HG03108 (cell line): ENCODE results near the gene ABCA1.
"Not testable (repeated sequence)": the region's sequence is repeated elsewhere in the genome, so short reads cannot be mapped to it uniquely, and the experiment has no call there.

Experiments
- ATAC-seq: cut with Tn5 transposase; IDR thresholded peaks from one replicate; pipeline ENCODE4 v1.9.1; 2021; ENCODE audit warnings: moderate library complexity; ENCODE audit not compliant: unreplicated experiment

Gene ABCA1

DNA sequence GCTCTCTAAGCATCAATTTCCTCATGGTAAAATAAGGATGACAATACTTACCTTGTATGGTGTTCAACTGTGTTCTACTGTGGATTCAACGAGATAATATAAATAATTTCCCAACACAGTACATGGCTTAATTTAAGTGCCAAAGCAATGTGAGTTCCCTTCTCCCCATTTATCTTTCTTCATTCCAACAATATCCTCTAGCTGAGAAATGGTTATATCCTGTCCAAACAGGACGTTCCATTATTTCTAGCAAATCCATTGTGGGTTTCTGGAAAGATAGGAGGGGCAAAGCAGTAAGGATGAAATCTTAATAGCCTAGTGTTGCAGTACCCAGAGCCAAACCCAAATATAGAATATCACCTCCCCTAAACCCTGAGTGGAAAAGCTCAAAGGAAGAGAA lies 22.0 kb downstream of the ABCA1 start:
- no peak for ATAC-seq

DNA sequence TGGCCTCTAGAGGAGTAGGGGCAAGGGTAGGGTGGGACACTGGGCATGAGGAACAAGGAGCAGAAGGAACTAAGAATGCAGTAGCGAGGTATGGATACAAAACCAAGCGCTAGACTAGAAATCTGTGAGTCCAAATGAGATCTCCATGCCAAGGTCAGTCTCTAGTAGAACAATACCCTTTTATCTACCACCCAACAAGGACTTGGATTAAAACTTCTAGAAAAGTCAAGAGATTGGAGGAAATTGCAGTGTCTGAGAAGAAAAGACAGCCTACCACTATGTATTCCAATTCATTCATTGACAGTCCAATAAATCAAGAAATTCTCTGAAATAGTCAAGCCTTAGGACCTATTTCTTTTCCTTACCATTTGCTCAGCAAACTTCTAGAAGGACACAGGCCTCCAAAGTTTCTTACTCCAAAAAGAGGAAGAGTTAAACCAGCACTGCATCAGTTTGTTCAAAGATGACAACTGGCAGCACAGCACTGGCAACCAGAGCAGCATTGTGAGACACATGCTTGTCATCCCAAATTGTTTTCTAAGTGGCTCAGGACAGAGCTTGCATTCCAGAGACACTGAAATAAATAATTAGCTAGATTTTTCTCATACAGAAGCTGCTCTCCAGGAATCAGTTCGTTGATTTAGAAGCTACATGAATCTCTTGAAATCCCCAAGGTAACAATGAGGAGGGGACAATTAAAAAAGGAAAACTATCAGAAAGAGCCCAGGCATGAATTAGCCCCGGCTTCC lies 22.6 kb downstream of the ABCA1 start:
- ATAC-seq: no peak

DNA sequence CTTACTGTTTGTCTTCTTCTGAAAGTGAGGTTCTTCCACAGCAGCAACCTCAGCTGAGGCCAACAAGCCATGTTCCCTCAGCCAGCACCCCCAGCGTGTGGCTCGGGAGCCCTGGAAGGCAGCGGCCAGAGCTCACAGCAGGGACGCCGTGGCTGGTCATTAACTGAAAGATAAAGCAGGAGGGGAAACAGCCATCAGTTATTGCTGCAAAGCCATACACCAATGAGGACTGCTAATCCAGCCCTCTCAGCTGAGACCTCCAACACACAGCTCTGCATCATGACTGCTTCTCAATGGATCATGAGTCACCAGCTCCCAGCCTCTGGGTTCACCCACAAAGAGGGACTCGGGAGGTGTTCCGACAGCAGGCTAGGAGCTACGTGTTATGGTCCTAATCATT lies 24.3 kb downstream of the ABCA1 start:
- ATAC-seq: no peak

DNA sequence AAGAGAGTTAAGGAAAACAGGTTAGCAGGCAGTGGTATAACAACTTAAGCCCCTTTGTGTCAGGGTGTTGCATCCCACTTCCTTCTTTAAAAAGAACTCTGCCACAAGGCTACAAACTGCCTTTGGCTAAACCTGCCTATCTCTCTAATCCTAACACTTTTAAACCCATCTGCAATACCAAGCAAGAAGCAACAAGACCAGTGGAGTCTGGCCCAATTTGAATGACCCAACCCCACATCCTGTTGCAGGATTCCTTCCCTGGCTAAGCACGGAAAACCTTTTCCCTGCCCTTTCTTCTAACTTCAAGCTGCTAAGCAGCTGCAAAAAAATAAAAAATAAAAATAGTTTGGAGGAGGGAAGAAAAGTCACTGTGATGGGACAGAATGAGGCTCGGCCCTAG lies 27.1 kb downstream of the ABCA1 start:
- no peak for ATAC-seq

DNA sequence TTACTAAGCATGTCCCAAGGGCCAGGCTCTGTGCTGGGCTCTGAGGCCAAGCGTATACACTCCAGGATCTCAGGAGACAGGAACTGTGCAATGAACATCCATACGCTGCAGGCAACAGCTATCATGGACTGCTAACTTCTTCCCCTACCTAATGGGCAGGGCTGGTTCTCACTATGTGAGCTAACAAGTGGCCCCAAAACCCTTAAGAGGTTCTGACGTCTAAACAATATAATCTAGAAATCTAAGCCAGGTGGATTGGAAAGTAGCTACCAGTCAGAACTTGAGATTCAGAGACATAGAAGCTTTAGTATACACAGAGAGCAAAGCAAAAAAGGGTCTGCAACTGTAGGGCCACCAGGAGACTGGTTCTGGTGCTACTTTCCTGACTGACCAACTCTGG lies 27.6 kb downstream of the ABCA1 start:
- no peak for ATAC-seq

DNA sequence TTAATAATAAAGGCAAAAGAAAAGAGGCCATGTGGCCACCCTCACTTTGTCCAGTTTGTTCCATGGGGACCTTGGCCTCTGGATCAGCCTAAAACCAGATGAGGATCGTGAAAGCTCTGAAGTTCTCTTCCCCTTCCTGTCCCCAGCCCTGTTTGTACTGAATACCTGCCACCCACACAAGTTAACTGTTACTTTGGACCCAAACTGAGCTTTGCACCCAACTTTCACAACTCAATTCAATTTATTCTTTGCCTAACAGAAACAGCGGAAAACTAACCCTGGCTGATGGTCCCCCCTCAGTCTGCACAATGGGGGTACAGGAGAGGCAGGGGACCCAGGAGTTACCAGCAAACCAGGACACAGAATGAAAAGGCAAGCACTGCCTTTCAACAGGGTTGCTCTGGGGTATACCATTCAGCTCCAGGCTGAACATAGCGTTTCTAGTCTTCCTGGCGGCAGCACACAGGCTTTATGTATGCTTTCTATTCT lies 28.2 kb downstream of the ABCA1 start:
- ATAC-seq: no peak

DNA sequence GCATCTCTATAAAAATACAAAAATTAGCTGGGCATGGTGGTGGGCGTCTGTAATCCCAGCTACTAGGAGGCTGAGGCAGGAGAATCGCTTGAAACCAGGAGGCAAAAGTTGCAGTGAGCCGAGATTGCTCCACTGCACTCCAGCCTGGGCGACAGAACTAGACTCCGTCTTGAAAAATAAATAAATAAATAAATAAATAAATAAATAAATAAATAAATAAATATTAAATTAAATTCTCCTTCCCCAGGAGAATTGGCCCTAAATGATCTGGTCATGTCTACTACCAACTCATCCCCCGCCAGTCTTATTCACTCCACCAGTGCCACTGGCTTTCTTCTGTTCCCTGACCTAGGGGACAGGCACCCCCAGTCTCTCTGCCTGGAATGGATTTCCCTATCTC lies 29.6 kb downstream of the ABCA1 start:
- not testable (repeated sequence) for ATAC-seq

DNA sequence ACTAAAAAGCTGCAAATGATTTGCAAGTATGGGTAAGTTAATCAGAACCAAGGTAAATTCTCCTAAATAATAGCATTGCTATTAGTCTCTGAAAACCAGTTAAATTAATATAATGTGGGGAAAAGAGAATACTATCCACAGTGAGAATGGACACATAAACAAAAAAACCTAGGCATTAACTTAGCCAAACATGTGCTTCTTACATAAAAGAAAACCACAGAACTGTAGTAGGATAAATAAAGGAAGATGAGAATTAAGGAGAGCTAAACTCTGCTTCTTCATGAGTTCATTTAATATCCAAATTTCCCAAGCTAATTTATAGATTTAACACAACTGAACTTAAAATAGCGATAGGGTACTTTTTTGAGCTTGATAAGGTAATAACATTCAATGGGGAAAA lies 31.8 kb downstream of the ABCA1 start:
- no peak for ATAC-seq

DNA sequence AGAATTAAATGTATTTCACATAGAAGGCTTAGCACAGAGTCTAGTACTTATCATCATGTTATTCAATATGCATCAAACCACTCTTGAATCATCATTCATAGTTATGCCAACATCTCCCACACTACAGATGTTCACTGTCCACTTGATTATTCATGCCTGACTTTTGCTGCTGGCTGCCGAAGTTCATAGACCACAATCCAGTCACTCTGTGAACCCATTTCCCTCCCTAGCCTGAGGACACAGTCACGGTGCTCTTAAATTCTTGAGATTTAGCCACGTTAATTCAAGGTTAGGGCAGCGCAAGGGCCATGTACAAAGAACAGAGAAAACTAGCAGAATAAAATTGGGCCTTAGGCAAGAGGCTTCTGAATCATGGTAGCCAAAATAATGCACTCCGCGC lies 32.4 kb downstream of the ABCA1 start:
- no peak for ATAC-seq

DNA sequence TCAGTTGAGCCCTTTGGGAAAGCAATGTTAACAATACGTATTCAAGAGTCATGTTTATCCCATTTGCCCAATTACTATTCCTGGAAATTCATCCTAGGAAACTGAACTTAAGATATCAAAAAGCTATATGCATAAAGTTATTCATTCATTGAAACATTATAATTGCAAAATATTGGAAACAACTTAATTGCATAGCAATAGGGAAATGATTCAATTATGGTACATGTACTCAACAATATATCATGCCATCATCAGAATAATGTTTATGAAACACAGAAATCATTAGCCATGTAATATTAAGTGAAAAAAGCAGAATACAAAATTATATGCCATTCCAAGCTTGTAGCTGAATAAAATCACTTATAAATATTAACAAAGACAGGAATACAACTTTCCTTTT lies 35.3 kb downstream of the ABCA1 start:
- ATAC-seq: no peak

DNA sequence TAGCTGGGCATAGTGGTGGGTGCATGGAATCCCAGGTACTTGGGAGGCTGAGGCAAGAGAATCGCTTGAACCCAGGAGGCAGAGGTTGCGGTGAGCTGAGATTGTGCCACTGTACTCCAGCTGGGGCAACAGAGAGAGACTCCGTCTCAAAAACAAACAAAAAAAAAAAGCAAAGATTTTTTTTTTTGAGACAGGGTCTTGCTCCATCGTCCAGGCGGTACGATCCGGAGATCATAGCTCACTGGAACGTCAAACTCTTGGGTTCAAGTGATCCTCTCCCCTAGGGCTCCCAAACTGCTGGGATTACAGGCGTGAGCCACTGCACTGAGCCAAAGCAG lies 37.6 kb downstream of the ABCA1 start:
- ATAC-seq: no peak

DNA sequence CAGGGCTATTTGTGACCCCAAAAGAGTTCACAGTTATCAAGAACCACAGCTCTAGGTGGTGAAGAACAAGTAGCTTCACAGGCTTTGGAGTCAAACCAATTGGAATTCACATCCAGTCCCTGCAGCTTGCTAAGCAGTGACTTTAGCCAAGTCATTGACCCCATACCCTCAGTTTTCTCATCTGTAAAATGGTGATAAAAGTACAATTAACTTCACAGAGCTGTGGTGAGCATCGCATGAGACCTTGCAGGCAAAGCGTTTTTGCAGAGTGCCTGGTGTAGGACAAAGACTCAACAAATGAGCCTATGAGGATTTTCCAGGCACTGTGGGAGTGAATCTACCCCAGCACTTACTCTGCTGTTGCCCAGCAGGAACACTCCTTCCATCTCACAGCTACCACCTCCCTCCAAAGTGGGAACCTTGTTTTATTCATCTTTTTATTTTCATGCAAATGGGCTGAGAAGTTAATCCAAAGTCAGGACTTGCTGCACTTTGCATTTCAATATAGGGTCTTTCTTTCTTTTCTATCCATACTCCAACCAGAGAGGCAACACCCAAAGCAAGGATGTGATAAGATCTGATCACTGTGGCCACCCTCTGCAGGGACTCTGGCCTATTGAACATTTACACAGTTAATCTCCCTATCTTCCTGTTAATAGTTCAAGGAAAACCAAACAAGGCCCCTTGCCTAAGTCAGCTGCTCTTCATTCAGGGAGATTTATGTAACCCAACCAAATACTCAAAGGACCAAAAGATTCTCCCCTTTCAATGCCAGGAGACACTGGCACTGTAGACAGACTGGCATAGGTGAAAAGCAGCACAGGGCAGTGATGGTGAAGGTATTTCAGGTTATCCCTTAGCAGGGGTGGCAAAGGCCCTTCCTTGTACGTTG lies 41.9 kb downstream of the ABCA1 start:
- ATAC-seq: no peak

DNA sequence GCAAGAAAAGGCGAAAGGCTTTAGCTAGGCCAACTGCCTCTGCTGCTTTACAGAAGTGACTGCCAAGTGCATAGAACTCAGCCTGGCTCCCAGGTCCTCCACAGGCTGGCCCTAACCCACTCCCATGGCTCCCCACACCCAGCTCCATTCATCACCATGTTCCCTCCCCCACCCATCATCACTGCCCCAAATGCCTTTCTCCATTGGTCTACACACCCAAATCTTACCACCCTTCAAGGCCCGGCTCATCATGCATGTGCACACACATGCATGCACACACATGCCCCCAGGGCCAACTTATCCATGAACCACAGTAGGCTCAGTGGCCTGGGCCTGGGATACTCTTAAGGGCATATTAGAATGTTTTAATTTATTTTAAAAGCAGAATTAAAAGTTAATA lies 44.8 kb downstream of the ABCA1 start:
- ATAC-seq: no peak

DNA sequence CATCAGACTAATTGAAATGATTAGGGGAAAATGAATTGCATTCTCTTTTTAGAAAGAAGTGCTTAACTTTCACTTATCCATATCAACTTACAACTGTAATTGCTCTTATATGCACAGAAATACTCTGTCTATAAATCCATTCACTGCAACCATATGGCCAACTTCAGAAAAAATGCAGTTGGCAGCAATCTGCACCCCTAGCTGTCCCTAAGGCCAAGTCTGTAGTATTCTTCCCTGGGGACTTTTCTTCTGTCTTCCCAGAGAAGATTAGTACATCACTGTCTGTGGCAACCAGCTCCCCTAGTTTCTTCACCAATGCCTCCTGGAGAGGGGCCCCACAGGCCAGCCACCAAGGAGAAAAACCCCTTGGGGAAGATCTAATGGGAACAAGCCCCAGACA lies 45.4 kb downstream of the ABCA1 start:
- ATAC-seq: no peak

DNA sequence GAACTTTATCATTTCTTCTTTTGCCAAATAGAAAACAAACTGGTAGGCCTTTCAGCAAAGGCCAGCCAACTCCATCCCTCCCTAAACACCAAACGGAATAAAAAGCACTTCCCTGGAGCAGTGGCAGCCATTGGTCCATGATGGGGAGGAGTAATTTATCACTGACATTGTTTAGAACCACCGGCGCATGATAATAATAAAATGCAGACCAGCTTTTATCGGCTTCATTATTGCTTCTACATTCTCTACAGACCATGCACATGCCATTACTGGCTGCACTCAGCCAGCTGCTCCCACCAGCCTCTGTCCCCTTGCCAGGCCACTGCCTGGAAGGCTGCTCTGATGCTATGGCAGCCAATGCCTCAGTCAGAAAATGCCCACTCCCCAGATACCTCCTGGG lies 45.9 kb downstream of the ABCA1 start:
- no peak for ATAC-seq

DNA sequence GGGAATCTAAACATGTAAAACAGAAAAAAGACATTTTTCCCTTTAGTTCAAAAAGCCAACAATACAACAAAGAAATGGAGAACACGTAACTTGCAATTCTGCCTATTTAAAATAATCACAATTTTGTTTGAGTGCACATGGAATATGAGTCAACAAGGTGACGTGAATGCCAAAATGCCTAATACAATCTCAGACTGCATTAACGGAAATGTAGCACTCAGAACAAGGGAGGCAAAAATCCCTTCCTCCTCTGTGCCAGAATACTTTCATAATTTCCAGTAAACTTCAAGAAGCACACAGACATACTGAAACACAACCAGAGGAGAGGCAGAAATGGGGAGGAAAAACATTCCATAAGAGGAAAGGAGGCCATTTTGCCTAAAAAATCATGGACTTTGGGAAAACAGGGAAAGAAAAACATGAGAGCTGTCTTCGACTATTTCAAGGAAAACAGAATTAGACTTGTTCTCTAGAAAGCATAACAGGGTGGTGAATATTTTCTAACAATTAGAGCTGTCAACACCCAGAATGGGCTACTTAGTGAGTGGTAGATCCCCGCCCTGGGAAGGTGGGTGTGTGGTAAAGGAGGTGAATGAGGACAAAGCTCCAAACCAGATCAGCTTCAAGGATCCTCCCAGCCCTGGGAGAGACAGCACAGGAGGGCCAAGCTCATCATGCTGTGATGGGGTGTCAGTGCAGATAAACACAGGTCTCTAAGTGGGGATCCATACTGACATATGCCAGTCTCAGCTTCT lies 48.2 kb downstream of the ABCA1 start:
- ATAC-seq: no peak

DNA sequence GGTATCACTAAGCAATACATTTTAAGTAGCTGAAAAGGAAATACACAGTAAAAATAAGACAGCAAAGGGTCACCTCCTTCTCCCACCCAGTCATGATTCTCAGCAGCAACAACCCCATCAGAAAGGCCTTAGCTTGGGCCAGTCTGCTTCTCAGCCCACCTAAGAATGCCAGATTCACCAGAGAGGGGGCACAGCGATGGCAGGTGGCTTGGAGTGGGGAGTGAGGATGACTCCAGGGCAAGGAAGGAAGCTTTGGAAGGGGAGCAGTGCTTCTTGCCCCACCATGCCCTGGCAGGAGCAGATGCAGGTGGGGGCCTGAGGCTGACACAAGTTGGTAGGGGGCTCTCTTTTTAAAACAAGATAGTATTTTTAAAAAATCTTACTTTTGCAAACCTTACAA lies 51.4 kb downstream of the ABCA1 start:
- no peak for ATAC-seq

DNA sequence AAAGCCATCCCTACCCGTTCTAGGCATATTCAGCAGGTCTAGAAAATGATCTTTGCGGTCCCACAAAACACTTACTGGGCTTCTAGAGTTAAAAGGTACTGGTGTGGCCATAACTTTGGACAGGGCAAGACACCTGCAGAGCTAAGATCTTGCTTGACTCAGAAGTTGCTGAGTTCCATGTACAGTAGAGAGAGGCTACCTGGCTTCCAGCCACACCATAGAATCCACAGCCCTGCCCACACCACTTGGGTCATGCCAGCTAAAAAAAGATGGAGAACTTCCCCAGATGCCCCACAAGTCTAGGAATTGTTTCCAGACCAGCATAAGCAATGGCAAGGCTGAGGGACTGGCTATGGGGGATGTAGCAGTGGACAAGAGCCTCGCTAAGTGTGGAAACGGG lies 52.1 kb downstream of the ABCA1 start:
- ATAC-seq: no peak

DNA sequence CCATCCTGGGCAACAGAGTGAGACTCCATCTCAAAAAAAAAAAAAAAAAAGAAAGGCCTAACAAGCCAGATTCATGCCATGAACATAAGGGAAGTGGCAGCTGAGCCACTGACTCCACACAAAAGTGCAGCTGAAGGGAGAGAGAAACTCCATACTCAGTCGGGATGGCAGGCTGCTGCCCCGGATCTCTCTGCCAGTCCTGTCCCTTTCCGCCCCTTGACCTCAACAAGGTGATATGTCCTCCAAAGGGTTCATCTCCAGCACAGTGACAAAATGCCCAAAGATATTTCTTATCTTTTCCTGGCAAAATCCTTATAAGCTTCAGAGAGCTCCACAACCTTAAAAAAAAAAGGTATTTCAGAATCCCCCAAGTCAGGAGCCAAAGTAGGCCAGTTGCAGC lies 52.6 kb downstream of the ABCA1 start:
- no peak for ATAC-seq

DNA sequence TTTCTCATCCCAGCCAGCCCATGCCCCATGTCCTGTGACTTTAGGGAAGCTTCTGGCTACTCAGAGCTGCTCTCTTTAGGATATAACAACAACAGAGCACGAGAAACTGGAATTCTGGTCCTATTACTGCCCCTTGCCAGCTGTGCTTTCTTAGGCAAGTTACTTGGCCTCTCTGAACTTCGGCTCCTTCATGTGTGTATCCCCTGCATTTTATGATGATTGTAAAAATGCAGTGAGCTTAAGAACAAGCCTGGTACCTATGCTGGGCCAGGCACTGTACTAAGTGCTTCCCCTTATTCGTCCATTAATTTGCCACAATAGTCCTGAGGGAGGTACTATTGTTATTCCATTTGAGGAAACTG lies 54.5 kb downstream of the ABCA1 start:
- no peak for ATAC-seq

DNA sequence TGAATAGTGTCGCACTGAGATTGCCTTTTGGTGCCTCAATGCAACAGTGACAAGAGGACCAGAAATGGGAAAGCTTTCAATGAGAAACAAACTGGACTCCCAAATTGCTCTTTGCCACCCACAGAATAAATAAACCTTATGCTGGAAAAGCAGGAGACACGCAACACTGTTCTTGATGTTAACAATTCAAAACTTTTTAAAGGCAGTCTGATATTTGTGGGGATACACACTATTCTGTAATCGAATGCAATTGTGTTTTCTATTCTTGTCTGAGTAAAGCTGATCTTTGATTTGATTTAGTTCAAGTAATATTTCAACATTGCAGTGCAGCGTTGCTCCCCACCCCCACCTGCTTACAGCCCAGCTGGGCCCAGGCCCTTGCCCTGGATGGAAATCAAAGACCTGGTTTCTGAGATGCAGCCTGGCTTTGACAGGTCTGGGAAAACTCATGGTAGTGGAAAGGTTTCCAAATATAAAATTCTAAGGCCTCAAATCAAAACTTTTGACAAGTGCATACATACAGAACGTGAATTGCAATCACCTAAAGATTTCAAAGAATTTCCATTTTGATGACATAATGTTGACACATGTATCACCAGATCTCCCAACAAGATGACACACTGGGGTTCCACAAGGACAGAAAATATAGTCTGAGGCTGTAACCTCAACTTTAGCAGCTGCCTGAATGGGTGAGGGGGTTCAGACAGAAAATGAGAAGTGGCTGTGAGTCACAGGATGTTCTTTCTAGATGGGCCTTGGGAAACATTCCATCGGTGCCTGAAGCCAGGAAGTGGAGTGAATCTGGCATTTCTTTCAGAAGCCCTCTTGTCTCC lies 55.1 kb downstream of the ABCA1 start:
- ATAC-seq: no peak
